HG03064 (cell line): ENCODE data around the gene TEAD2.
A peak's percentile ranks its signal among the peaks of the same experiment; 100 is the strongest.
"Not testable (repeated sequence)": the region's sequence is repeated elsewhere in the genome, so short reads cannot be mapped to it uniquely, and the experiment has no call there.

Experiments used
- ATAC-seq: cut with Tn5 transposase; IDR thresholded peaks from one replicate; pipeline ENCODE4 v1.9.1; 2021; ENCODE audit warnings: low read depth; ENCODE audit not compliant: unreplicated experiment

Gene TEAD2

DNA sequence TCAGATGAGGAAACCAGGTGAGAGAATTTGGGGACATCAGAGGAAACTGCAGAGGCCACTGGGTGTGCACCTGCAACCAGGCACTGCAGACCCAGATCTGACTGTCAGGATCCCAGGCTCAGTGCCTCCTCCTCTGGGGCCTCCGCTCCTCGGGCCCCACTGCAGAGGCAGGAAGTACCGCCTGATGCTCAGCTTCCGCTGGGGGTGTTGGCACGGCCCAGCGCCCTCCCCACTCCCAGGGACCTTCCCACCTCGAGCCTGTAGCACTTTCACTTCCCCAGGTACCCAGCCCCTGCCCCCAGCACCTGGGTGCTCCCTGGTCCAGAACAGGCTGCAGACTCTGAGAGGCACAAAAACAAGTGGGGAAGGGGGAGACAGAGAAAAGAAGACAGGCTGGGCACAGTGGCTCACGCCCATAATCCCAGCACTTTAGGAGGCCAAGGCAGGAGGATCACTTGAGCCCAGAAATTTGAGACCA is 28.4 kb downstream of the TEAD2 start:
- peak; percentile 38 for ATAC-seq

DNA sequence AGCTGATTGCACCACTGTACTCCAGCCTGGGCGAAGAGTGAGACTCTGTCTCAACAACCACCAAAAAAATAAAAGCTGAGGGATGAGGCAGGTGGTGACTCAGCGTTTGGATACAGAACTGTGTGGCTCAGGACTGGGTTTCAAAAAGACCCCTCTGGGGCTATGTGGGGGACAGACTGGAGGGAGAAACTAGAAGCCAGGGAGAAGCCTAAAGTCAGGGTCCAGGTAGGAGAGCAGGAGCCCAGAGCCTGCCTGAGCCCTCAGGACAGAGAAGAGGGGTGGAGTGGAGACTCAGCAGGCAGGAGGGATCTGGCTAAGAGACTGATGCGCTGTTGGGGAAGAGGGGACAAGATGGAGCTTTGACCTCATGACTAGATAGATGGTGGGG is 28.8 kb downstream of the TEAD2 start:
- ATAC-seq: no peak

DNA sequence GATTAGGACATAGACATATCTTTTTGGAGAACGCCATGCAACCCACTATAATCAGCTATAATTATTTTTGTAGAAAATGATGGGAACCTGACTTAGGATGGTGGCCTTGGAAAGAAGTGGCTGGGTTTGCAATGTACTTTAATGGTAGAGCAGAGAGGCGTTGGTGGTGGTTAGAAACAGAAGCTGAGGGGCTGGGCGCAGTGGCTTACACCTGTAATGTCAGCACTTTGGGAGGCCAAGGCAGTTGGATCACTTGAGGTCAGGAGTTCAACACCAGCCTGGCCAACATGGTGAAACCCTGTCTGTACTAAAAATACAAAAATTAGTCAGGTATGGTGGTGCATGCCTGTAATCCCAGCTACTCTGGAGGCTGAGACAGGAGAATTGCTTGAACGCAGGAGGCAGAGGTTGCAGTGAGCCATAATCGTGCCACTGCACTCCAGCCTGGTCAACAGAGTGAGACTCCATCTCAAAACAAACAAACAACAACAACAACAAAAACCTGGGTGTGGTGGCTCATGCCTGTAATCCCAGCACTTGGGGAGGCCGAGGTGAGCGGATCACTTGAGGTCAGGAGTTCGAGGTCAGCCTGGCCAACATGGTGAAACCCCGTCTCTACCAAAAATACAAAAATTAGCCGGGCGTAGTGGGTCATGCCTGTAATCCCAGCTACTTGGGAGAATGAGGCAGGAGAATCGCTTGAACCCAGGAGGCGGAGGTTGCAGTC is 29.4 kb downstream of the TEAD2 start:
- not testable (repeated sequence) for ATAC-seq

DNA sequence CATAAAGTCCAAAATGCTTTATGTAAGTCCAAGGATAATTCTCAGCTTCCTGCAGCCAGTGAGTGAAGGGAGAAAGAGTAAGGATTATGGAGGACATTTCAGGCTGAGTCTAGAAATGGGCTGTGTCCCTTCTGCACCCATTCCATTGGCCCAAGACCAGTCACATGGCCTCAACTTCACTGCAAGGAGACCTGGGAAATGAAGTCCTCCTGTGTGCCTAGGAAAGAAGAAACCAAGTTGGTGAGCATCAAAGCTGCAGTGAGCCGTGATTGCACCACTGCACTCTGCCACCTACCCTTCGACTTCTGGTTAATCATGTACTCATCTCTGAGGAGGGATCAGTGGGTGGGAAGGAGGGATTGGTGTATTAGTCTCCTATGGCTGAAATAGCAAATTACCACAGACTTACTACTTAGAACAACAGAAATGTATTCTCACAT is 30.6 kb downstream of the TEAD2 start:
- ATAC-seq: no peak

DNA sequence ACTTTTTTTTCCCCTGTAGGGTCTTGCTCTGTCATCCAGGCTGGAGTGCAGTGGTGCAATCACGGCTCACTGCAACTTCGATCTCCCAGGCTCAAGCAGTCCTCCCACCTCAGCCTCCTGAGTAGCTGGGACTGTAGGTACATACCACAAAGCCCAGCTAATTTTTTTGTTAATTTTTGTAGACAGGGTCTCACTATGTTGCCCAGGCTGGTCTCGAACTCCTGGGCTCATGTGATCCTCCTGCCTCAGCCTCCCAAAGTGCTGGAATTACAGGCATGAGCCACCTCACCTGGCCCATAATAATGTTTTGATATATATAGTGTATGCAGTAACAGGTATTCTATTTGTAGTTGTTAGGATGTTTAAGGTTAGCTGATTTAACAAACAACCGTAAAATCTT is 31.0 kb downstream of the TEAD2 start:
- not testable (repeated sequence) for ATAC-seq

DNA sequence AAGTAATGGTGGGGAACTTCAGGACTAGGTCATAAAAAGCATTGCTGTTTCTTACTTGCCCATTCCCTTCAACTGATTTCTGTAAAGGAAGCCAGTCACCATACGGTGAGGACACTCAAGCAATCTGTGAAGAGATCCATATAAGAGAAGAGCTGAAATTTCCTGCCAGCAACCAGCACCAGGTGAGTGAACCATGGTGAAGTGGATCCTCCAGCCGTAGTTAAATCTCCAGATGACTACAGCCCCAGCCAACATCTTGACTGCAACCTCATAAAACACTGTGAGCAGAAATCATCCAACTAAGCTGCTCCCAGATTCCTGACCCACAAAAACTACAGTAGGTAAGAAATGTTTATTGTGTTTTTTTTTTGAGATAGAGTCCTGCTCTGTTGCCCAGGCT is 33.5 kb downstream of the TEAD2 start:
- ATAC-seq: no peak

DNA sequence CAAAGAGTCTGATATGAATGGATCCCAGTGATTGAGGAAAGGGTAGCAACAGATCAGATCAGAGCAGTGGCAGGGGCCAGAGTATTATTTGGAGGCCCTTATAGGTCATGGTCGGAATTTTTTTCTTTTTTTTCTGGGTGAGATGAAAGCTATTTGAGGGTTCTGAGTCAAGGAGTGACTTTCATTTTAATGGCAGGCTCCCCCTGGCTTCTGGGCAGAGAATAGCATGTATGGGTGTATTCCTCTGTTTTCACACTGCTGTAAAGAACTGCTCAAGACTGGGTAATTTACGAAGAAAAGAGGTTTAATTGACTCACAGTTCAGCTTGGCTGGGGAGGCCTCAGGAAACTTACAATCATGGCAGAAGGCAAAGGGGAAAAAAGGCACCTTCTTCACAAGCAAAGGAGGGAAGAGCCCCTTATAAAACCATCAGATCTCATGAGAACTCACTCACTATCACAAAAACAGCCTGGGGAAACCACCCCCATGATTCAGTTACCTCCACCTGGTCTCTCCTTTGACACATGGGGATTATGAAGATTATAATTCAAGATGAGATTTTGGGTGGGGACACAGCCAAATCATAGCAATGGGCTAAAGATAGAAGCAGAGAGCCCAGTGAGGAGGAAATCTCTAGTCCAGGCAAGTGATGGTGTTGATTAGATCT is 34.2 kb downstream of the TEAD2 start:
- no peak for ATAC-seq

DNA sequence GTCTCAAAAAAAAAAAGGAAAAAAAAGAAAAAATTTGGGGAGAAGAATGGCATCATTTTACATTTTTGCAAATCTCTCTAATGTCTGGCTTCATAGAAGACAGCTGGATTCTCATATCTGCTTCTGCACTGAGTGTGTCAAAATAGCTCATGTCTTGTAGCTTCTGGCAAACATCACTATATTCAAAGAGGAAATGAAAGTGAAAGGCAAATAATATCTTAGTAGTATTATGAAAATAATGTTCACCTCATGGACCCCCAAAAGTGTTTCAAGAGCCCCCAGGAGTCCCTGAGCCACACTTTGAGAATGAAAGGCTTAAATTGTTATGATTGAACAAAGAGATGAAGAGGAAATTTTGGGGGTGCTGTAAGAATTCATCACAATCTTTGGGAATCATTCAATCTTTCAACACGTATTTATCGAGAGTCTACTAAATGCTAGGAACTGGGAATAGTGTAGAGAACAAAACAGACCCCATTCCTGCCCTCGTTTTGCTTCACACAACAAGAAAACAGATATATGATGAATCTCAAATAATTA is 36.0 kb downstream of the TEAD2 start:
- no peak for ATAC-seq

DNA sequence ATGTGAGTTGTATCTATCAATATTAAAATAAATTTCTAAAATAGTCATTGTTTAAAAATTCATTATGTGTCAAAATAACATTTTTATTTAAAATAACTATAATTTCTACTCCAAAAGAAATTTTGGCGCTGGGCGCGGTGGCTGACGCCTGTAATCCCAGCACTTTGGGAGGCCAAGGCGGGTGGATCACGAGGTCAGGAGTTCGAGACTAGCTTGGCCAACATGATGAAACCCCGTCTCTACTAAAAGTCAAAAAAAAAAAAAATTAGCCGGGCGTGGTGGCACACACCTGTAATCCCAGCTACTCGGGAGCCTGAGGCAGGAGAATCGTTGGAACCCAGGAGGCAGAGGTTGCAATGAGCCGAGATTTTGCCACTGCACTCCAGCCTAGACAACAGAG is 36.5 kb downstream of the TEAD2 start:
- ATAC-seq: not testable (repeated sequence)

DNA sequence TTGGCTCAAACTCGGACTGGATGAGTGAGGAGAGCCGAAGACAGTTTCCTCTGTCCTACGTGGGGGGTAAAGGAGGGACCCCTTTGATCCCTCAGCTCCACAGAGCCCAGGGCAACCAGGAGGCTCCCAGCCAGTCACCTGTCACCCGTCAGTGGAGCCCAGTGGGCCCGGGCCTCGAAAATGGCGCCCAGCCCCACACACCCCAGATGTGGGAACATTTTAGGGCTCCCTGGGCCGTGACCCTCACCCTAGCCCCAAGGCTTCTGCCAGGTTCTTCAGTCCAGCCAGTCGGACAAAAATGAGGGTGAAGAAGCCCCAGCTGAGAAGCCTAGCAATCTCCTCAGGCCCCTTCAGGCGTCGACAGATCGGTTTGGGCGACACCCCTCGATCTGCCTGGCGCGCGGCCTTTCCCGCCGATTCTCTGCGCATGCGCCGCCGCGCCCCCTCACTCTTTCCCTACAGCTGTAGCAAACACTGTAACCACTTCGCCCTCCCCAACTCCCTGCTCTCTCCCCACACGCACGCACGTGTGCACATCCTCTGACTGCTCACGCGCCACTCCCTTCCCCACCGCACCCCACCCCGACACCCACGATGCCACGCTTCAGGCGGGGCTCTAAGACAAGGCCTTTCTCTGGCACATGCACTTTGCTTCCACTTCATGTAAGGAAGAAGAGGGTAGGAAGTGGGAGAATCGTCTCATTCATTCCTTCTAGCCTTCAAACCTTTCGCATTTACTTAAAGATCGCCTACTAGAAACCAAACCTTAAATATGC is 37.2 kb downstream of the TEAD2 start, which contains the start of gene SLC6A16:
TSS of gene SLC6A16 (minus strand) at position 391 of the 776 bp plus-strand sequence. CDS start 13,844 bp downstream, outside the sequence.
- no peak for ATAC-seq

DNA sequence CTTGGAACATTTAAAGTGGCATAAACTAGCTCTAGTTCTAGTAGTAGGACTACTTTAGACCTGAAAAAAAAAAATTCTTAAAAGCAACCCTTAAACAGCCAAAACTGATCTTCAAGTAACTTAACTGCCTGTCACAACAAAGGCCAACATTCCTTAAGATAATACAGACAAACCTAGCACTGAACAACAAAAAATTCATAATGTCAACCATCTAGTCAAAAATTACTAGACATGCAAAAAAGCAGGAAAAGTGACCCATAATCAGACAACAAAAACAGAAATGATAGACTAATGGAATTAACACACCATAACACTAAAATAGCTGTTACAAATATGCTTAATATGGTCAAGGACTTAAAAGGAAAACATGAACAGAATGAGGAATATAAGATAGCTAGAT is 43.9 kb downstream of the TEAD2 start:
- ATAC-seq: no peak

DNA sequence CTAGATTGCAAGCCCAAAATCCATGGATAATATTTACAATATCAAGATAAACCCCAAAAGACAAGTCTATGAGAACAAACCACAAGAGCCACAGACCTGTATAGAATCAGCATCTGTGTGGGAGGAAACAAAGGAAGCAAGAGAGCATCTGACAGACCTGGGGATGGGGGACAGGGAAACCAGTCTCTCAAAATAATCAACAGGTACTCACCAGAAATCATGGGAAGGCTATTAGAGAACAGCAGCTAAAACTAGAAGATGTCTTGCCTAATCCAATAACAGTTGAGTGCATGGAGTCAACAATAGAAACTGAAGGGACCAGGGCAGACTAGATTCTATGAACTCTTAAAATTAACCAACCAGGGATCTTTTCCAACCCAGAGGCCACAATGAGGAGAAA is 45.9 kb downstream of the TEAD2 start:
- ATAC-seq: no peak

DNA sequence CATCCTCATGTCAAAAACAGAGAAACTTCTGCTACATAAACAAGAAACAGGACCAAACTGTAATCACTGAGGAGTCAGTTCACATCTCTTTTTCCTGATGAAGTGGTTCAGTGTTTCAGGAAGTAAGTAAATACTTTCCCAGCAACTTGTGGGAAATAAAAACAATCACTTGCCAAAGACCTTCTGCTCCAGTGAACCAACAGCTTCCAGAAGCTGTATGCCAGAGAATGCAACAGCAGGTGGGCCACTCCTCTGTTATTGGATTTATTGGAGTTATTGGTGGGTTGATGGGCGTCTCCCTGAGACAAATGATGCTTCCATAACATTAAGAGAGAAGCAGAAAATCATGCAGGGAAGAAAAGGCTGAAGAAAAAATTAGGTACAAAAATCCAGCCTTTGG is 47.1 kb downstream of the TEAD2 start:
- ATAC-seq: no peak

DNA sequence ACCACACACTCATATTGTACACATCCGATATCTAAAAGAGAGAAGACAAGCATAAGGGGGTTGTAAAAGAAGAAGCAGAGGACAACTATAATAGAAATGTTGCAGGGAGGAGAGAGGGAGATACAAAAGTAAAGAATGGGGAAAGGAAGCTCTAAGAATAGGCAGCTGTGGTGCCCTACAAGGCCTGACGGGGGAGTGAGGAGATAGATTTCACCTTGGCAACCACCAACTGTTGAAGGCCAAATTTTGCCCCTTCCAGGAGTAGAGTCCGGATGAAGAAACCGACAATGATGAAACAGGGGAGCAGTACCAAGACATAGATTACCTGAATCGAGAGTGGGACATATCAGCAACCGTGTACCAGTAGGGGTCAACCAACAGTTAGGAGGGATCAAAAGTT is 53.1 kb downstream of the TEAD2 start:
- no peak for ATAC-seq

DNA sequence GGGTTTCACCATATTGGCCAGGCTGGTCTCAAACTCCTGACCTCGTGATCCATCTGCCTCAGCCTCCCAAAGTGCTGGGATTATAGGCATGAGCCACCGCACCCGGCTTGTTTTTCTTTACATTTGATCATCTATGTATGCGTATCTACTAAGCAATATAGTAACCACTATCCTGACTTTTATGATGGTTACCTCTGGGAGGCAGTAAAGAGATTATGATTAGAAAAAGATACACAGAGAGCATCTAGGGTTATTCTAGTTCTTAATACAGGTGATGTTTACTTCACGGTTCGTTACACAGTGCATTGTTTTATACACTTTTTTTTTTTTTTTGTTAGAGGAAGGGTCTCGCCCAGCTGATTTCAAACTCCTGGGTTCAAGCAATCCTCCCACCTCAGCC is 55.5 kb downstream of the TEAD2 start:
- ATAC-seq: not testable (repeated sequence)

DNA sequence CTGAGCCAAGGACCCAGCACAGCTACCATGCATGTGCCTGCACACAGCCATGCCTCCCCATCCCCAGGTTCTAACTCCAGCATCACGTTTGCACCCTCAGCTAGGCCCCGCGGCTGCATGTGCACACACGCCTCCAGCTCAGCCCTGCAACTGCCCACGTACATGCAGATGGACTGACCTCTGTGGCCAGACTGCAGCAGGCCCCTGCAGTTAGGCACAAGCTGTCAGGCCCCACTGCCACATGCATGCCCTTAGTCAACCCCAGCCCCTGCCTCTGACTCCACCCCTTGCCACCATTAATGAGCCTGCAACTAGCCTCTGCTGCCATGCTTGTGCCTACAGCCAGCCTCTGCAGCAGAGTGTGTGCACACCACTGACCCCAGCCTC is 60.4 kb downstream of the TEAD2 start:
- no peak for ATAC-seq

DNA sequence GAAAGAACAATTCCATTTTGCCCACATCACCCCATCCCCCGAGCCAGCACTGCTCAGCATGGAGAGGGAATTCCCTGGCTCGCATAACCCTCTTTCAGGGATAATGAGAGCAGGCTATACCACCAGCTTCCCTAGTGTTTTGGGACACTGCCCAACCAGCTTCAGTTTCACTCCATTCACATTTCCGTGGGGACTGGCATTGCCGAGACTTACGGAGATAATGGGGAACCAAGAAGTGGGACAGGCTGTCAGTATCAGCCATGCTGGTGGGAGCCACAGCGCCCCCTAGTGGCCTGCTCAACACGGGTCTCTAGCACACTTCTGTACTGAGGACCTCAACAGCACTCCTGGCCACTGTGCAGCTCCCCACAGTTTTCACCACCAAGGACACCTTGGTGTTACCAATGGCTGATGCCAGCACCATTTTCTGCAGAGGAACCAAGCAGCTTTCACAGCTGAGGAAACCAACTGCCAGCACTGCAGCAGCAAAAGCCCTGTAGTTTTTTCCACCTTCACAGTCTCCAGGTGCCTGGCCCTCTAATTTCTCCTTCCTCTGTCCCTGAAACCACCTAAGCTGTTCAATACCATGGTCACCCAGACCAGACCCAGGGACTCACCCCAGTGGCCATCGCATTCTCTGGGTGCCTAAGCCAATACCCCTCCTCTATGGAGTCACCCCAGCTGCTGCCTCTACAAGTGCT is 60.9 kb downstream of the TEAD2 start:
- no peak for ATAC-seq

DNA sequence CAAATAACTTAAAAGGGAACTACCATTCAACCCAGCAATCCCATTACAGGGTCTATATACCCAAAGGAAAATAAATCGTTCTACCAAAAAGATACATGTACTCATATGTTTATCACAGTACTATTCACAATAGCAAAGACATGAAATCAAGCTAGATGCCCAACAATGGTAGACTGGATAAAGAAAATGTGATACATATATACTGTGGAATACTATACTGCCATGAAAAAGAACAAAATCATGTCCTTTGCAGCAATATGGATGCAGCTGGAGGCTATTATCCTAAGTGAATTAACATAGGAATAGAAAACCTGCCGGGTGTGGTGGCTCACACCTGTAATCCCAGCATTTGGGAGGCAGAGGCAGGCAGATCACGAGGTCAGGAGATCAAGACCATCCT is 63.6 kb downstream of the TEAD2 start:
- not testable (repeated sequence) for ATAC-seq

DNA sequence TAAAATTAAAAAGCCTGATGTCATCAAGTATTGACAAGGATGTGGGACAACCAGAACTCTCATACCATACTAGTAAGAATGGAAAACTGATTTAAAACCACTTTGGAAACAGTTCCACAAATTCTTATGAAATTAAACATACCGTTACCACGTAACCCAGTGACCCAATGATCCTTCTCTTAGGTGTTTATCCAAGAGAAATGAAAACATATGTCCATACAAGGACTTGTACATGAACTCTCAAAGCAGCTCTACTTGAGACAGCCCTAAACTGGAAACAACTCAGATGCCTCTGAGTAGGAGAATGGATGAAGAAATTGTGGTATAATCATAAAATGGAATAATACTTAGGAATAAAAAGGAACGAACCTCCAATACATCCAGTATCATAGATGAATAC is 64.8 kb downstream of the TEAD2 start:
- no peak for ATAC-seq

DNA sequence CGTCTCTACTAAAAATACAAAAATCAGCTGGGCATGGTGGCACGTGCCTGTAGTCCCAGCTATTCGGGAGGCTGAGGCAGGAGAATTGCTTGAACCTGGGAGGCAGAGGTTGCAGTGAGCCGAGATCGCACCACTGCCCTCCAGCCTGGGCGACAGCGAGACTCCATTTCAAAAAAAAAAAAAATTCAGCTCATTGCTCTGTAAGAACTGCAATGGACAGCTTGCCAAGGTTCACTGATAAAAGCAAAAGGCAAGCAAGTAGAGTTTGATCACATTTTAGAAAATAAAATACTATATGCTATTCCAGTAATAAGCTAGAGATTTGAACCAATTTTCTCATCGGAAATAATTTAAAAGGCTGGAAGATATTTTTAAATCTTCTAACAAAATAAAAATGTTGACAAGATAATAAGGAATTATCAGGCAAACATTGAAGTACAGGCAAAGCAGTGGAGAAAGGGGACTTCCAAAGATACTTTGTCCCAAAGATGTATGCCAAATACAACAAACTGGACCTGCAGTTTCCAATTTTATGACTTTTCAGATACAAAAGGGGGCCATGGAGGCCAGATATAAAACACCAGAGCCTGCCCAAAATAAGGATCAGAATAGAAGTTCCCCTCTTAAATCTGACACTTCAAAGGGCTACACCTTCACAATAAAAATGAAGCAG is 66.9 kb downstream of the TEAD2 start:
- ATAC-seq: no peak
